K562 (cell line): ENCODE measurements around the gene TTLL9. TPM values are rescaled to one million over a fixed set of nuclear protein-coding genes. Genes with fewer than 3 reads are reported as not detected.

Experiments
- ATAC-seq: fragments of 200-7000 bp; cut with Tn5 transposase; 3 replicates; pipeline ENCODE4 v1.9.1; 2020; ENCODE audit warnings: moderate library complexity
- BruUV-seq: library from RNA; stranded (reverse); fragments of 400-500 nt; replicated peaks from 2 replicates; lab custom pipeline; 2021; lab: Mats Ljungman, UMichigan
- CTCF ChIA-PET: fragments of 300-600 bp; formaldehyde crosslinking; extraction: SDS; loops from one replicate; lab custom pipeline; 2021; ENCODE audit warnings: low intra/inter-chr PET ratio; lab: Yijun Ruan, JAX
- POLR2A ChIA-PET: fragments of 300-600, 350-650 bp; sonication (Branson Sonifier 250); formaldehyde crosslinking; extraction: SDS; loops from one replicate; lab custom pipeline; 2021; ENCODE audit warnings: antibody characterized with exemption, inconsistent platforms; lab: Yijun Ruan, JAX
- DNase-seq, 4 experiments: peaks; one replicate each; pipeline versions ENCODE4 v3.0.0 to v3.0.0-alpha.2; 2011 to 2018; ENCODE audit warnings: low spot score in 3 of 4, mixed read lengths in 3 of 4; ENCODE audit errors: extremely low read depth in 1 of 4
- FAIRE-seq: peaks from 2 replicates; lab custom pipeline; 2011; peaks lifted over from hg19 to GRCh38; lab: Jason Lieb, UNC
- H2AFZ ChIP-seq: 2 replicates; pipeline ENCODE4 v1.6.0; 2011; ENCODE audit warnings: low read depth, low read length, control low read depth, inconsistent platforms
- H3K27ac ChIP-seq: fragments of 200-600 bp; 3 replicates; pipeline ENCODE4 v1.8.0; 2011; ENCODE audit warnings: low read depth, mild to moderate bottlenecking, control low read depth, inconsistent platforms, low read length, moderate library complexity, mixed read lengths; ENCODE audit errors: extremely low read depth
- H3K27me3 ChIP-seq, 2 experiments: fragments of 300-600 bp in 1 of 2; 2 replicates in 1 of 2; 3 replicates in 1 of 2; pipeline versions ENCODE4 v1.6.0 to v1.8.0; 2011; ENCODE audit warnings: inconsistent platforms in 2 of 2, low read length in 2 of 2, mild to moderate bottlenecking in 1 of 2, mixed read lengths in 1 of 2, moderate library complexity in 1 of 2; ENCODE audit not compliant: control insufficient read depth in 2 of 2, insufficient read depth in 2 of 2
- H3K36me3 ChIP-seq: fragments of 300-600 bp; 3 replicates; pipeline ENCODE4 v1.8.0; 2011; ENCODE audit warnings: mild to moderate bottlenecking, low read length, inconsistent platforms; ENCODE audit not compliant: control insufficient read depth, insufficient read depth
- H3K4me1 ChIP-seq, 2 experiments: fragments of 200-600 bp in 1 of 2; replicated peaks in 1 of 2; 2 replicates in 1 of 2; 3 replicates in 1 of 2; pipeline versions ENCODE4 v1.5.1 to v1.8.0; 2011; ENCODE audit warnings: inconsistent platforms in 2 of 2, low read length in 2 of 2, mild to moderate bottlenecking in 1 of 2, mixed read lengths in 1 of 2, moderate library complexity in 1 of 2; ENCODE audit not compliant: control insufficient read depth in 2 of 2, insufficient read depth in 2 of 2
- H3K4me2 ChIP-seq: 2 replicates; pipeline ENCODE4 v1.6.1; 2011; ENCODE audit warnings: low read length, control low read depth, inconsistent platforms, mixed read lengths; ENCODE audit not compliant: insufficient read depth
- H3K4me3 ChIP-seq: fragments of 200-600 bp; sonication (generic), shearing (Covaris generic); 2 replicates; pipeline ENCODE4 v1.5.1; 2016; ENCODE audit warnings: control low read depth, inconsistent platforms
- H3K79me2 ChIP-seq: fragments of 200-600 bp; 3 replicates; pipeline ENCODE4 v1.8.0; 2011; ENCODE audit warnings: low read length, inconsistent platforms; ENCODE audit not compliant: control insufficient read depth, insufficient read depth
- H3K9ac ChIP-seq, 2 experiments: 2 replicates each; pipeline versions ENCODE4 v1.6.0 to v1.6.1; 2011; ENCODE audit warnings: low read depth in 2 of 2, low read length in 2 of 2, control low read depth in 1 of 2, inconsistent platforms in 1 of 2, mild to moderate bottlenecking in 1 of 2, mixed read lengths in 1 of 2; ENCODE audit not compliant: insufficient read depth in 1 of 2
- H3K9me1 ChIP-seq: one replicate; pipeline ENCODE4 v1.6.0; 2011; ENCODE audit warnings: inconsistent platforms, mild to moderate bottlenecking, low read length, moderate library complexity; ENCODE audit not compliant: control insufficient read depth, insufficient read depth
- H3K9me3 ChIP-seq: replicated peaks from 2 replicates; pipeline ENCODE4 v1.5.1; 2011; ENCODE audit warnings: low read depth, low read length, inconsistent platforms; ENCODE audit not compliant: control insufficient read depth, insufficient read depth
- H4K20me1 ChIP-seq: replicated peaks from 2 replicates; pipeline ENCODE4 v1.6.1; 2011; ENCODE audit warnings: low read length, inconsistent platforms, mixed read lengths; ENCODE audit not compliant: control insufficient read depth, insufficient read depth
- ARHGAP35 ChIP-seq: fragments of 450-650 bp; IDR thresholded peaks from 2 replicates; pipeline ENCODE4 v1.6.1; 2018; ENCODE audit not compliant: partially characterized antibody
- CBFB ChIP-seq: sonication (generic); formaldehyde crosslinking; IDR thresholded peaks from 2 replicates; pipeline ENCODE4 v1.4.0; 2020; ENCODE audit warnings: mild to moderate bottlenecking, missing genetic modification reagents
- GATAD2A ChIP-seq: fragments of 450-650 bp; IDR thresholded peaks from 2 replicates; pipeline ENCODE4 v1.6.1; 2017
- KAT2B ChIP-seq: IDR thresholded peaks from one replicate; pipeline ENCODE4 v1.6.1; 2012; ENCODE audit warnings: low read depth, mild to moderate bottlenecking, control low read depth, inconsistent platforms, low read length, moderate library complexity
- KAT8 ChIP-seq: fragments of 450-650 bp; IDR thresholded peaks from 2 replicates; pipeline ENCODE4 v1.6.1; 2016; ENCODE audit warnings: low read depth, mild to moderate bottlenecking
- NFYB ChIP-seq: IDR thresholded peaks from 2 replicates; pipeline ENCODE4 v1.6.1; 2011; ENCODE audit warnings: mild to moderate bottlenecking, moderate library complexity; ENCODE audit not compliant: insufficient read length; ENCODE audit errors: extremely low read depth
- NKRF ChIP-seq: fragments of 450-650 bp; IDR thresholded peaks from 2 replicates; pipeline ENCODE4 v1.6.1; 2016; ENCODE audit warnings: borderline replicate concordance
- NONO ChIP-seq, 2 experiments: fragments of 200-400 bp in 1 of 2; fragments of 450-650 bp in 1 of 2; formaldehyde crosslinking in 1 of 2; IDR thresholded peaks; 2 replicates each; pipeline ENCODE4 v1.6.1; 2017; ENCODE audit warnings: low read depth in 2 of 2, mild to moderate bottlenecking in 2 of 2, moderate library complexity in 2 of 2, low read length in 1 of 2
- SIN3A ChIP-seq, 2 experiments: fragments of 150-350 bp in 1 of 2; IDR thresholded peaks; 2 replicates each; pipeline ENCODE4 v1.6.1; 2011 to 2016; ENCODE audit warnings: borderline replicate concordance in 2 of 2, low read depth in 2 of 2, low read length in 2 of 2, mild to moderate bottlenecking in 2 of 2, moderate library complexity in 2 of 2; ENCODE audit not compliant: control insufficient read depth in 1 of 2
- TCF15 ChIP-seq: fragments of 250-450 bp; sonication (Bioruptor Pico); IDR thresholded peaks from 2 replicates; pipeline ENCODE4 v1.8.0; 2022; ENCODE audit warnings: moderate library complexity, mild to moderate bottlenecking, inconsistent platforms
- TRIM24 ChIP-seq, 2 experiments: fragments of 450-650 bp; IDR thresholded peaks; 2 replicates each; pipeline ENCODE4 v1.6.1; 2016
- ZNF212 ChIP-seq: fragments of 450-650 bp; formaldehyde crosslinking; IDR thresholded peaks from 2 replicates; pipeline ENCODE4 v1.4.0; 2020; ENCODE audit warnings: mild to moderate bottlenecking
- WGBS: fragments of 100-300 bp; shearing (Covaris generic); methylation state at CpG from one replicate; pipeline ENCODE4 v1.1.6; 2016; ENCODE audit warnings: low coverage, mixed read lengths; ENCODE audit not compliant: insufficient coverage; ENCODE audit errors: missing lambda C conversion rate; 5-methylcytosine and 5-hydroxymethylcytosine counted together
- in situ Hi-C: fragments of 300-500 bp; cut with MboI; formaldehyde crosslinking; loops from 4 replicates; pipeline ENCODE4 v1.15.0; 2018; ENCODE audit warnings: inconsistent platforms, mixed read lengths
- intact Hi-C: fragments of 100-400 bp; cut with micrococcal nuclease; formaldehyde crosslinking; loops from 2 replicates; pipeline ENCODE4 v1.14.2; 2022
- polyA plus RNA-seq, 8 experiments: library from polyadenylated mRNA; depleted of rRNA in 4 of 8; stranded (reverse) in 5 of 8; unstranded in 3 of 8; fragments of >200 nt; fragmentation: Nextera tagmentation in 2 of 8; fragmentation: Illumina TruSeq in 1 of 8; extraction: Ambion mirVana in 2 of 8; extraction: Trizol in 1 of 8; gene quantifications; 2 replicates each; pipeline versions ENCODE4 v1.2.1 to v1.2.3, GENCODE V29; 2011 to 2014; ENCODE audit warnings: inconsistent platforms in 1 of 8, missing spikeins in 1 of 8
- total RNA-seq, 7 experiments: library from RNA; depleted of rRNA in 6 of 7; stranded (reverse); fragments of >200 nt in 6 of 7; fragmentation: Illumina TruSeq in 2 of 7; extraction: Trizol in 2 of 7; gene quantifications; 2 replicates each; pipeline versions ENCODE4 v1.2.1 to v1.2.3, GENCODE V29; 2011 to 2021; ENCODE audit warnings: low replicate concordance in 1 of 7
- TF ChIP-seq, protein P1 (sequence below), 2 experiments: fragments of 450-650 bp; conservative IDR thresholded peaks; 2 replicates each; pipeline ENCODE4 v1.6.1; 2017; ENCODE audit warnings: mild to moderate bottlenecking in 2 of 2, moderate library complexity in 2 of 2
- TF ChIP-seq, protein P2 (sequence below): fragments of 250-450 bp; sonication (Bioruptor Pico); IDR thresholded peaks from 2 replicates; pipeline ENCODE4 v1.5.0; 2020; ENCODE audit warnings: mild to moderate bottlenecking

TTLL9 gene
- total and polyA plus RNA-seq, 9 of the 15 experiments (the other 6 are each of a cell fraction or from before 2014, with no cell fraction given): 0.06 to 0.07 TPM; not detected in 7

DNA sequence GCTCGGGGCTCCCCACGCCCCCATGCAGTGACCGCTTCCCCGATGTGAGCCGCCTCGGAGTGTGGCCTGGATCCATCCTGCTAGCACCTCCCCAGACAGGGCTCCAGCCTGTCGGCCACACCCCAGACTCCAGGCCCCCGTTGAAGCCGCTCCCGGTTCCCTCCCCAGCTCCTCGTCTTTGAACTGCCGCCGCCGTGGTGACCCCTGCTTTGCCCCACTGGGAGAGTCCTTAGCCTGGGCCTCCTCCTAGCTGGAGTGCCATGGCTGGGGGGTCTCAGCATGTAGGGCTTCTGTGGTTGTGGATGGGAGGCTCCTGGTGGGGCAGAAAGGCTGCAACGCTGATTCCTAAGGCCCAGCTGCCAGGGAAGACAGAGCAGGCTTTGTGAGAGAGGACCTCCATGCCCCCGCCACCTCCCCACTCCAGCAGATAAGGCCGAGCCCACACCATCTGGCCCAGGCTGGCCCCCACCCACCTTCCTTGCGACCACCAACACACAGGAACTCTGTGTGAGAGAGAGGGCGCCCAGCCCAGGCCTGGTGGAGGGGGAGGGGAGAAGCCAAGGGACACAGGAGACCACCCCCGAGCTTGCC, 36.4 kb upstream of the TTLL9 start:
- CTCF ChIA-PET: interaction anchor here (1.7 kb wide), 1 partner anchor 197 kb away, joined by 4 read pairs; no protein-coding TSS in a partner anchor
- Histone ChIP-seq H3K4me3 (no peak overlapping the region), H3K36me3 (no peaks in the 10 kb centered on the region), H3K9me3 (no peaks in the 10 kb centered on the region), H2AFZ (no peak overlapping the region), H3K27ac (no peak overlapping the region), H3K9me1 (no peaks in the 10 kb centered on the region), H3K27me3 (no peaks in the 10 kb centered on the region), H3K79me2 (no peaks in the 10 kb centered on the region), H4K20me1 (0 out of 2 replicates have a peak, but pooled peaks cover 6% of the 10 kb centered on the region)
- ATAC-seq: no peak
- intact Hi-C loops: loop anchor here (5.0 kb wide), 1 partner anchor 107 kb away; no protein-coding TSS in a partner anchor
- in situ Hi-C loops: loop anchor here (25.0 kb wide), 1 partner anchor 828 kb away; the partner anchor contains the start of gene C20orf203
- TF ChIP-seq, protein P1, sequence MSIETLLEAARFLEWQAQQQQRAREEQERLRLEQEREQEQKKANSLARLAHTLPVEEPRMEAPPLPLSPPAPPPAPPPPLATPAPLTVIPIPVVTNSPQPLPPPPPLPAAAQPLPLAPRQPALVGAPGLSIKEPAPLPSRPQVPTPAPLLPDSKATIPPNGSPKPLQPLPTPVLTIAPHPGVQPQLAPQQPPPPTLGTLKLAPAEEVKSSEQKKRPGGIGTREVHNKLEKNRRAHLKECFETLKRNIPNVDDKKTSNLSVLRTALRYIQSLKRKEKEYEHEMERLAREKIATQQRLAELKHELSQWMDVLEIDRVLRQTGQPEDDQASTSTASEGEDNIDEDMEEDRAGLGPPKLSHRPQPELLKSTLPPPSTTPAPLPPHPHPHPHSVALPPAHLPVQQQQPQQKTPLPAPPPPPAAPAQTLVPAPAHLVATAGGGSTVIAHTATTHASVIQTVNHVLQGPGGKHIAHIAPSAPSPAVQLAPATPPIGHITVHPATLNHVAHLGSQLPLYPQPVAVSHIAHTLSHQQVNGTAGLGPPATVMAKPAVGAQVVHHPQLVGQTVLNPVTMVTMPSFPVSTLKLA (conservative IDR thresholded peaks at IDR 0.05): no peak
- no peak for TF ChIP-seq TRIM24 (IDR thresholded peaks at IDR 0.05)
- no peak for TF ChIP-seq NKRF
- TF ChIP-seq KAT2B: no peak
- TF ChIP-seq CBFB (CRISPR knock-in tag): no peak
- TF ChIP-seq NONO (IDR thresholded peaks at IDR 0.05; ENCODE audit: low read depth in 2 of 2, low read length in 1 of 2): no peak
- TF ChIP-seq ZNF212 (CRISPR knock-in tag): no peak
- TF ChIP-seq KAT8: no peak
- TF ChIP-seq NFYB: no peak
- no peak for TF ChIP-seq TCF15 (CRISPR knock-in tag)
- no peak for TF ChIP-seq SIN3A (IDR thresholded peaks at IDR 0.05; ENCODE audit: borderline replicate concordance in 2 of 2, control insufficient read depth in 1 of 2, low read depth in 2 of 2, low read length in 2 of 2)
- TF ChIP-seq, protein P2, sequence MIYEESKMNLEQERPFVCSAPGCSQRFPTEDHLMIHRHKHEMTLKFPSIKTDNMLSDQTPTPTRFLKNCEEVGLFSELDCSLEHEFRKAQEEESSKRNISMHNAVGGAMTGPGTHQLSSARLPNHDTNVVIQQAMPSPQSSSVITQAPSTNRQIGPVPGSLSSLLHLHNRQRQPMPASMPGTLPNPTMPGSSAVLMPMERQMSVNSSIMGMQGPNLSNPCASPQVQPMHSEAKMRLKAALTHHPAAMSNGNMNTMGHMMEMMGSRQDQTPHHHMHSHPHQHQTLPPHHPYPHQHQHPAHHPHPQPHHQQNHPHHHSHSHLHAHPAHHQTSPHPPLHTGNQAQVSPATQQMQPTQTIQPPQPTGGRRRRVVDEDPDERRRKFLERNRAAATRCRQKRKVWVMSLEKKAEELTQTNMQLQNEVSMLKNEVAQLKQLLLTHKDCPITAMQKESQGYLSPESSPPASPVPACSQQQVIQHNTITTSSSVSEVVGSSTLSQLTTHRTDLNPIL (CRISPR knock-in tag): no peak
- TF ChIP-seq ARHGAP35: no peak
- no peak for TF ChIP-seq GATAD2A
- TF ChIP-seq, all 486 proteins: peak for 0
- Histone ChIP-seq H3K9ac (peak overlapping the region in 1 of 2 experiments; percentile 40; a peak in 1 of 4 replicates), H3K4me2 (no peak overlapping the region), H3K4me1 (peaks cover 35 to 51% of the 10 kb centered on the region in 2 experiments)
- POLR2A ChIA-PET: interaction anchor here (0.7 kb wide), 1 partner anchor 839 kb away, joined by 3 read pairs; no protein-coding TSS in a partner anchor
- BruUV-seq: no TSS peak
- DNase-seq (no peak), FAIRE-seq (no peak)
- WGBS: 74% methylated on average over 12 of the region's 20 CpGs
